GM21723 (cell line): ENCODE measurements around the gene EXOSC5.
"Not testable (repeated sequence)": the region's sequence is repeated elsewhere in the genome, so short reads cannot be mapped to it uniquely, and the experiment has no call there.

ENCODE experiments used
- ATAC-seq: cut with Tn5 transposase; IDR thresholded peaks from one replicate; pipeline ENCODE4 v1.9.1; 2021; ENCODE audit warnings: mild to moderate bottlenecking, moderate library complexity; ENCODE audit not compliant: unreplicated experiment

The EXOSC5 gene

GRCh38 chr19:41408846-41409245, 11.7 kb upstream of the EXOSC5 start:
- not testable (repeated sequence) for ATAC-seq

- ATAC-seq = no peak
Measured at GRCh38 chr19:41408256-41408655, 11.1 kb upstream of the EXOSC5 start.

DNA sequence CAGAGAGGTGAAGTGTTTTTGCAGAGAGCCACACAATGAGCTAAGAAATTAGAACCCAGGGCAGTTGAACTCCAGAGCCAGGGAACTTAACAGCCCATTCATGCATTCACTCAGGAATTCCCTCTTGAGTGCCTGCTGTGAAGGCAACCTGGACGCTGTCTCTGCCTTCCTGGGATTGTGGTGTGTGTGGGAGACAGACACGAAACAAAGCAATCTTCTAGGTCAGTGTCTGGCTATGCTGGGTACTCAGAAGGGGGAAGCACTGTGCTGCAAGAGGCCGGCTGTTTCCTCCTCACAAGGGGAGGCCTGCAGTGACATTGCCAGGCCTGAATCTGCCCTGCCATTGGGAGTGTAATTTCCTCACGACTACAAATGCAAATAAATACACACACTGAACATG, 10.1 kb upstream of the EXOSC5 start:
- no peak for ATAC-seq

GRCh38 chr19:41405776-41406175, 8.6 kb upstream of the EXOSC5 start:
- ATAC-seq = no peak

DNA sequence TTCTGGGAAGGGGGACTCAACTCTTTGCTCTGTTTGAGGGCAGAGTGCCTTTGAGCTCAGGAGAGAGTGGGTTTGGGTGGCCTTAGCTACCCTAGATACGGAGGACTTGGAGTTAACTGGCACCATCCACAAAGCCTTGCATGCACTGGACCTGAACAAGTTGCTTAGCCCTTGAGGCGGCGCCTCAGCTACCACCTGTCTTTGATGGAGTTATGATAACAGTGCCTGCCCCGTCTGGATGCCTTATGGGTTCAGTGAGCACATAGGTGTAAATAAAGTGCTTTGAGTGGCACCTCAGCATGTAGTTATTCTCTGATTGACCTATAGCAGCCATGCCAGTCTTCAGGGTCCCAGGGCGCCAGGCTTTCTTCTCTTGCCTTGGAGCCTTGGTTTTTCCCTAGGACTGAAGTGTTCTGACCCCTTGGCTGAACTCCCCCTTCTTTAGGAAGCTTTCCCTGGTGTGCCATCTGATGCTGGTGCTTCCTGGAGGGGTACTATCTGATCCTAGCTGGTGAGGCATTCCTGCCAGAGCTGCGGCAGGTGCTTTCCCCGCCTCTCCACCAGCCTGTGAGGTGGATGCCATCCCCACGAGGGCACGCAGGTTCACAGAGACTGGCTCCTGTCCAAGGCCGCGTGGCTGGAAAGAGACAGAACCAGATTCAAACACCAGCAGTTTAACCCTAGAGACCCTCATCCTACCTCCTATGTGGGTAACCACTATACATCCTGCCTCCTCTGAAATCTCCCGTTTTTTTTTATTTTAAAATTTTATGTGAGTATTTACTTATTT, 6.2 kb upstream of the EXOSC5 start:
- no peak for ATAC-seq

- ATAC-seq = no peak
Measured at GRCh38 chr19:41402010-41402409, 4.9 kb upstream of the EXOSC5 start.

DNA sequence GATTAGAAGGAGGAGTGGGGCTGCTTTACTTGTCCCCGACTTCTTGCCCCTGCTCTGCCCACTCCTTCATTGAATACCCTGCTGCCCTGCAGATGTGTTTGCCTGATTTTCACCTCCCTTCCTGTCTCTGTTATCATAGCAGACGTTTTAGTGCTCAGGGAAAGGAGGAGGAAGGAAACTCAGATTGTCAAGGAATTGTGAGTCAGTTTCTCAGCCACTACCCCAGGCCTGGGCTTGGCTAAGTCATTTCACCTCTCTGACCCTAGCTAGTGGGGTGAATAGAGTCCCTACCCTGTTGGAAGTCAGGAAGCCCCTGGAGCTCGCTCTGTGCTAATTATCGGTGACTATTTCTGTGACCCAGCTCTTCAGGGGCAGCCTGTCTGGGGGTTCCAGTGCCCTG, 4.3 kb upstream of the EXOSC5 start:
- ATAC-seq = no peak

DNA sequence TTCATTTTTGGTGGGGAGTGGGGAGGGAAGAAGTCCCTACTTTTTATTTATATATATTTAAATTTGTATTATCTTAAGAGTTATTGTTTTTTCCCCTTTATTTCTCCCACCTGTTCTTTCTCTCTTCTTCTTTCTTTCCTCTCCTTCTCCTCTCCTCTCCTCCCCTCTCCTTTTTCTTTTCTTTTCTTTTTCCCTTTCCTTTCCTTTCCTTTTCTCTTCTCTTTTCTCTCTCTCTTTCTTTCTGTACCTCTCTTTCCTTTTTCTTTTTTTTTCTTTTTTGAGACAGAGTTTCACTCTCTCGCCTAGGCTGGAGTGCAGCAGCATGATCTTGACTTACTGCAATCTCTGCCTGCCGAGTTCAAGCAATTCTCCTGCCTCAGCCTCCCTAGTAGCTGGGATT, 2.4 kb upstream of the EXOSC5 start:
- ATAC-seq = no peak

DNA sequence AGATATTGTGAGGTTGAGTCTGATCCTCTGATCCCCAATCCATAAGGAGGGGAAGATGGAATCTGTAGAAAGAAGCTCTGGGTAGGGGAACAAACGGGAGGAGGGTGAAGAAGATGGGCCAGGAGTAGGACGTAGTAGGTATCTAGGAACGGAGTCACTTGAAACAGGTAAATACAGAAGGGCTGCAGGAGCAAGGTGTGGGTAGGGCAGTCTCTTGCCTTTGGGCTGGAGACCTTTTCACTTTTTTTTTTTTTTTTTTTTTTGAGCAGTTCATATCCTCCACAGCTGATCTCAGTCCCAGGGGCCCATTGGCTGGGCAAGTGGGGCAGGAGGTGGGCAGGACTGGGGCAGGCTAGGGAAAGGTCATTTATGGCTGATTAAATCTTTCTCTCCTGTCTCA, 1.9 kb upstream of the EXOSC5 start:
- ATAC-seq = no peak

GRCh38 chr19:41398598-41398997, 1.4 kb upstream of the EXOSC5 start:
- ATAC-seq = no peak

GRCh38 chr19:41398050-41398418, 875 bp upstream of the EXOSC5 start:
- no peak for ATAC-seq

DNA sequence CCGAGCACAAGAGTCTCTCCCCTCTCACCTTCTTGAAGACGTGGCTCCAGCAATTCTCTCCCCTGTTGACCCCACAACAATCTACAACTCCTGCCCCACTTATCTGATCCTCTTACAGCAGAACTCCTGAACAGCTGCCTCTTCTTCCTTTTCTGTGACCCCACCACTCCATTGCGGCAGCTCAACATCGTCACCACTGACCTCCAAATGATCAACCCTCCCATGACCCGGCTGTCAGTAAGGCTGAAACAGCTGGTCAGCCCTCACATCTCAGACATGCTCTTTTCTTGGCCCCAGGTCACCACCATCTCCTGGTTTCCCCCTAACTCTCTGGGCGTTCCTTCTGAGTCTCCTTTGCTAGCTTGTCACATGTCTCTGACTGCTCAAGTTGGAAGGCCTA, 1.8 kb downstream of the EXOSC5 start:
- ATAC-seq = no peak

GRCh38 chr19:41392775-41393174, 4.4 kb downstream of the EXOSC5 start:
- no peak for ATAC-seq

DNA sequence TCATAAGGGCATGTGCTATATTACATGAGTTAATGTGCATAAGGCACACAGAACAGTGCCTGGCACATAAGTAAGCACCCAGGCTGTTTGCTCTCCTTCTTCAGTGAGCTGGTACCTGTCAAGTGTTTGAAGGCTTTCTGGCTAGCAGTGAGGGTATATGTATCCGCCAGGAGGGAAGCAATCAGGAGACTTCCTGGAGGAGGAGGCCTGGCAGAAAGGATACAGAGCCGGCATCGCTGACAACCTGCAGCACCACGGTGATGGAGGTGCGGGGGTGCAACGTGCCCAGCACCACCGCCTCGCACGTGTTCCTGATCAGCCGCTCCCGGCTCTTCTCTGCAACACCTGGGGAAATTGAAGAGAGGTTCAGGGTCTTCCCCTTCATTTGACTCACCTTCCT, 5.5 kb downstream of the EXOSC5 start:
- ATAC-seq = no peak

DNA sequence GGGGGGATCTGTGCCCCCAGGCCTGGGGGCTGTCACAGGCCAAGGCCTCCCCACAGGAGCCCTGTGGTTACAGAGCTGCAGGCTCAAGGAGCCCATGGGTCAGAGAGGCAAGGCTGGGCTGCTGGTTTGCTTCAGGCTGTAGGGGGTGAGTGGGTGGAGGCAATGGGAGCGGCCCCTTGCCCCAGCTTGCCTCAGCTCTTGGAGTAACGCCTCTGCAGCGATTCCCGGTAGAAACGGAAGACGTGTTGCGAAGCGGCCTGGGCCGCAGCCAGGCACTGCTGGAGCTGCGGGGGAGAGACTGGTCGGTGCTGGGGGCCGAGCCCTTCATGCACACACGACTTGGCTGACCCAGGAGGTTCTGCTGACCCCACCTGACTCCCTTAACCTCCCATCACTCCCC, 10.7 kb downstream of the EXOSC5 start:
- no peak for ATAC-seq

GRCh38 chr19:41384351-41384750, 12.8 kb downstream of the EXOSC5 start:
- no peak for ATAC-seq

DNA sequence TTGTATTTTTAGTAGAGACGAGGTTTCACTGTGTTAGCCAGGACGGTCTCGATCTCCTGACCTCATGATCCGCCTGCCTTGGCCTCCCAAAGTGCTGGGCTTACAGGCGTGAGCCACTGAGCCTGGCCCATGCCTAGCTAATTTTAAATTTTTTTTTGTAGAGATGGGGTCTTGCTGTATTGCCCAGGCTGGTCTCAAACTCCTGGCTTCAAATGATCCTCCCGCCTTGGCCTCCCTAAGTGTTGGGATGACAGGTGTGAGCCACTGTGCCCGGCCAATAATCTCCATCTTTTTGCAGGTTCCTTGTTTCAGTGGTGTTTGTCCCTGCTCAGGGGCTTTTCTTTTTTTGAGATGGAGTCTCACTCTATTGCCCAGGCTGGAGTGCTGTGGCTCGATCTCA, 15.6 kb downstream of the EXOSC5 start:
- not testable (repeated sequence) for ATAC-seq

DNA sequence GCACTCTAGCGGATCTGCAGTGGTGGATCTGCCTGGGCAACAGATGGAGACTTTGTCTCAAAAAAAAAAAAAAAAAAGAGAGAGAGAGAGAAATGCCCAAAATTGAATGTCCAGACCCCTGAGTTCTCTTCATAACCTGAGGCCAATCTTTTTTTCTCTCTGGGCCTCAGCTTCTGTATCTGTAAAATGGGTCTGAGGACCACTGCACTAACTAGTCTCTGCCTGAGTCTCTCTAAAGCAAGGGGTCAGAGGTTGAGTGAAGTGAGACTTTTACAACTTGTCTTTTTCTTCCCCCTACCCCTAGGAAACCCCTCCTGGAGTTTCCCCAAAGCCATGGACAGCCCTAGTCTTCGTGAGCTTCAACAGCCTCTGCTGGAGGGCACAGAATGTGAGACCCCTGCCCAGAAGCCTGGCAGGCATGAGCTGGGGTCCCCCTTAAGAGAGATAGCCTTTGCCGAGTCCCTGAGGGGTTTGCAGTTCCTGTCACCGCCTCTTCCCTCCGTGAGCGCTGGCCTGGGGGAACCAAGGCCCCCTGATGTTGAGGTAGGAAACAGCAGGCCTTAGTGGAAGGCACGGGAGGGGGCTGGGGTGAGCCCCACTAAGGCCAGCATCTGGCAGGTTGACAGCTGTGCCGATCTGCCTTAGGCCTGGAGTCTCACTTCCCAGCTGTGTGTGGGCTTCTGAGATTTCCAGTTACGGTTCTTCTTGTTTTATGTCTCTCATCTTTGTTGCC, 19.0 kb downstream of the EXOSC5 start:
- ATAC-seq = no peak

DNA sequence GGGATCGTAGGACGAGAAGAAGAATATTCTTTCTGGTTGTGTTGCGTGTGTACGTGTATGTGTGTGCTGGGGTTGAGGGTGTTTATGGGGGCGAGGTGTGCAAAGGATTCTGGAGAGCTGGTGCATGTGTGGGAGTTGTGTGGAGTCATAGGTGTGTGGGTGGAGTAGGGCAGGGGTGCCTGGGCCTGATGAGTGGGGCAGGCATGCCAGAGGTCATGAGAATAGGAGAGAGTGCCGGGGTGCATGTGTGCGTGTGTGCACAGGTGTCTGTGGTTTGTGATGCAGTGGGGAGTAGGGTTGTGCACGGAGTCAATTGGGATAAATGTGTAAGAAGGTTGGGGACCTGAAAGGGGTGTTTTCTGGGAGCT, 20.2 kb downstream of the EXOSC5 start:
- ATAC-seq = no peak

DNA sequence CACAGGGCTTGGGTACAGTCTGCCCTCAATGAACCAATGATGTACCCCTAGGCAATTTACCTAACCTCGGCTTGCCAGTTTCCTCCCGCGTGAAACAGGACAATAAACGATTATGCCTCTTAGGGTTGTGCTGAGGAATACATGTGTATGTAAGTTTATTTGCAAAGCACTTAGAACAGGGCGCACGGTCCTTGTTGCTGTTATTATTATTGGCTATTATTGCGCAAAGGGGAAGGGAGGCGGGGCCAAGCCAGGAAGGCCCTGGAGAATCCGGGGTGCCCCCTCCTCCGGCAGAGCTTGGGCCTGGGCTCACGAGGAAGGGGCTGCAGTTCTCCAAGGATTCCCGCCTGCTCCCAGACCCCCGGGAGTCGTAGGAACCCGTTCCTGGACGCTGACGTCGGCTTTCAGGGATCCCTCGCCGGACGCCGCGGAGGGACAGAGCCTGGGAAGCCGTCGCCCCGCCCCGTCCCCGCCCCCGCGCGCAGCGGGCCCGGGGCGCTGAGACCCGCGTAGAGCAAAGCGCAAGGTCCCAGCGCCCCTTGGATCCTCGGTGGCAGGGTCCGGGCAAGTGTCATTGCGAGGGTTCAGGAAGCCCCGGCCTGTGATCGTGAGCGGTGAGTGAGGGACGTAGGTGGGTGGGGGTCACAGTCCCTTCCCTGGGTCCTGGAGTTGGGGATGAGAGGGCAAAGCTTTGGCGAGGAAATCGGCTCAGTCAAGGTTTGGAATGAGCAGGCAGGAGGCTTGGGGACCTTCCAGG, 20.7 kb downstream of the EXOSC5 start, which contains the start of gene TMEM91:
TMEM91 (plus strand) TSS at position 293 of the 757 bp plus-strand sequence. CDS start 1,777 bp downstream, outside the sequence.
- ATAC-seq = no peak

DNA sequence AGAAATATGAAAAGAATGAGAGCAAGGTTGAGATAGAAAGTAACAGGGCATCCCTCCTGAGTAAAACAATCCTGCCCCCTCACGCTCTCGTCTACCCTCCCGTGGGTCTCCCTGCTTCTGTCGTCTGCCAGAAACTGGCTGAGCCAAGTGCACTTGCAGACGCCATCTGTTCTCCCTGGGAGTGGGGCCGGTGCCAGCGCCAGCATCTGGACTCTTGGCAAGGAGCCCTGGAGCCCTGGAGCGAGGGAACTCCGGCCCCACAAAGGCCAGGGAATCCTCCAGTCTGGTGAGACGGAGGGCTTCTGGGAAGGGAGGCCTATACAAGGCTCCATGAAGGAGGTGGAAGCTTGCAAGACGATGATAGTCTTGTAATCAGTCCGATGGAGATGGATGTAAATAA, 23.2 kb downstream of the EXOSC5 start:
- ATAC-seq = no peak

- no peak for ATAC-seq
Measured at GRCh38 chr19:41372501-41372900, 24.7 kb downstream of the EXOSC5 start.
